GM18520 (cell line): ENCODE results near the gene PPME1.

Source experiments
- ATAC-seq: cut with Tn5 transposase; IDR thresholded peaks from one replicate; pipeline ENCODE4 v1.9.1; 2021; ENCODE audit not compliant: unreplicated experiment

Gene PPME1

DNA sequence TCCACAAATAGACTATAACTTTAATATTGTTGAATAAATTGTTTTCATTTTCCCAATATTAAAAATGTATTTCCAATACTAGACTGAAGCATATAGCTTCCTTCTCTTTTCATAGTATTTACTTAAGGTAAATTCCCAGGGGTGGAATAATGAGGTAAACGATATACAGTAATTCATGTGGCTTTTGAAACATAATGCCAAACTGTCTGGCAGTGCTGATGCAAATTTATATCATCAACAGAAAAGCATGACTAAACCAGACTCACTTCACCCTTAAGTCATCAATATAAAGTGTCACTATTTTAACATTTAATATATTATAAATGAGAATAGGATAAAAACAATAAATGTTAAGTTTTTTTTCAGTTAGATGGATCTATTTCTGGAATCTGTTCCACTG lies 13.9 kb upstream of the PPME1 start:
- ATAC-seq = no peak

DNA sequence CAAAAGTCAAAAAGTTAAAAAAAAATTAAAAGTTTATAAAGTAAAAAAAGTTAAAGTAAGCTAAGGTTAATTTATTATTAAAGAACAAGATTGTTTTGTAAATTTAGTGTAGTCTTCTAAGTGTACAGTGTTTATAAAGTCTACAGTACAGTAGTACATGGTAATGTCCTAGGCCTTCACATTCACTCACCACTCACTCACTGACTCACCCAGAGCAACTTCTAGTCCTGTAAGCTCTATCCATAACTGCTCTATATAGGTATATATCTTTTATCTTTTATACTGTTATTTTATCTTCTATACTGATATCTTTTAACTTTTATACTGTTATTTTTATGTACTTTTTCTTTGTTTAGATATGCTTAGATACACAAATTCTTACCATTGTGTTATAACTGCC lies 11.4 kb upstream of the PPME1 start:
- ATAC-seq = no peak

DNA sequence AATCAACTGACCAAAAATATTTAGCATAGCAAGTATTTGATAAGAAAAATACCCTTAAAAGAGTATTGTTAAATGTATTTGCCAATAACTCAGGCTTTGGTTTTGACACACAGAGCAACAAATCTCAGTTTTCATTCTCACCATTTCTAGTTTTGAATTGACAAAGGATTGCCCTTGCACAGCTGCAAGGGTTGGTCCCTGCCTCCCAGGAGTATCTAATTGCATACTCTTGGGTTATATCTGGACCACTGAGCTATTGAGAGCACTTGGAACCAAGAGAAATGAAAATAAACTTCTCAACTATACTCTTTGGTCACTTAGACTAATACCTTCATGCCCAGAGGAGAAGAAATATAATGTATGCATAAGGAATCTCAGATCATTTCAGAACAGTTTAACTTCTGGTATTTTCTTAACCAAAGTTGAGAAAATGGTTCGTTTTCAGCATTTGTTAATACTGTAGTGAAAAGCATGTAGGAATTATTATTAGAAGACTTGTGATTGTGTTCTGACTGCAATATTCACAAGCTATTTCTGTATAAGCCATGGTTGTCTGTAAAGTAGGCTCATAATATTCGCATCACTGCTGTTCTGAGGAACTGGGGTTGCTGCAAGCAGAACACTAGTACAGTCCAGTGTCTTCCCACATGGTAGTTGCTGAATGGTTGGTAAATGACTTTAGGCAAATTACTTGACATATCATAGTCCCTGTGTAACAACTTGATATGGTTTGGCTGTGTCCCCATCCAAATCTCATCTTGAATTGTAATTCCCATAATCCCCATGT lies 8.2 kb upstream of the PPME1 start:
- no peak for ATAC-seq

DNA sequence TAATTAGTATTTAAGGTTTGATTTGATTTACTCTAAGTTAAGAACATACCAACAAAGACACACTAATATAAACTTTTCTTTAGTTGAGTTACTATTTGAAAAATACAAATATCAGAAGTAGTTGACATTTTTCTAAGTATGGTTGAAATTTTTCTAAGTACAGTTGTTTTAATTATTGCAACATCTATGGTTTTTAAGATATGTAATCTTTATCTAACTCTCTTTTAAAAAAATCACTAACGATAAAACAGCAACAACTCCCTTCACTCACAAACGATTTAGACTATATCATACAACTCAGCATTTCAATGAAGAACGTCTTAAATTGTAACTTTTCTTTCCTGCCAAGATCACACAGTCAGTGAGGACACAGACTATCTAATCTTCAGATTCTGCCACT lies 2.3 kb upstream of the PPME1 start:
- no peak for ATAC-seq

DNA sequence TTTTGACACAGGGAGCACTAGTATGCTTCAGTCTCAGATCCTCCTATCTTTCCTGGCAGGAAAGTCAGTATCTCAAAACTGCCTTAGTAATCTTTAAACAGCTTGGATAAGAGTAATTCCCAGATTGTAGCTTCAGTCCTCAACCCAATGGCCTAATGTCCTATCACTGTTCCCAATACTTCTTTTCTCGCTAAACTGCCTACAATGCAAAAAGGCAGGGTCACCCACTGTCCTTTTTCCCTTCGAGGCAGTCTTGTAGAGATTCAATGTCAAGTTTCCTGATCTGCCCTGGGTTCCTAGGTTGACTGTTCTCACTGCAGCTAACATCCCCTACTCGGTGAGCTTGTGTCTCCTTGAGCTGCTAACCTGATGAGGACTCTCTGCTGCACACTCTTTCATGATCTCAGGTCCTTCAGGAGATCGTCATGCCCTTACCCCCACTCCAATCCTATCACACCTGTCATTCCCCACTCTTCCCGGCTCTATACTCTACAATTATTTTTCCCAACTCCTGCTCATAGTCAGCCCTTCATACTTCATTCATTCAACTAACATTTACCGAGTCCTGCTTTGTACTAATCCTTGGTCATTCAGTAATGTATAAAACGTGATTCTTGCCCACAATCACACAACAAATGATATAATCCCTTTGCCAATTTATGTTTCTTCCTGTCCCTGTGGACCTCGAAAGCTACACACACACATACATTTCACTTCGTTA lies 1.2 kb upstream of the PPME1 start:
- no peak for ATAC-seq

DNA sequence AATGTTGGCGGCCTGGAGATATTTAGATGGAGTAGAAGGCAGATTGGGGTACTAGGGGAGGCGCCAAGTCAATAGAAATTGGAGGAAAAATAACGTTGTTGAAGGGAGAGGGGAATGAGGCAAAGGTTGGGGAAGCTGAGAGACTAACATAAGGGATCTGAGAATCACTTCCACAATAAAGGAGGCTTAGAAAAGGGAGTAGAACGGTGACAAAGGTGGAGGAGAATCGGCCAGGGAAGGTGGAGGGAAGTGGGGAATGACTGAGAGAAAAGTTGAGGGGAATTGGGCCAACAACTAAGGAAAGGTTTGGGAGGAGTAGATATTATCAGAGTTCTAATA lies 510 bp downstream of the PPME1 start:
- no peak for ATAC-seq

DNA sequence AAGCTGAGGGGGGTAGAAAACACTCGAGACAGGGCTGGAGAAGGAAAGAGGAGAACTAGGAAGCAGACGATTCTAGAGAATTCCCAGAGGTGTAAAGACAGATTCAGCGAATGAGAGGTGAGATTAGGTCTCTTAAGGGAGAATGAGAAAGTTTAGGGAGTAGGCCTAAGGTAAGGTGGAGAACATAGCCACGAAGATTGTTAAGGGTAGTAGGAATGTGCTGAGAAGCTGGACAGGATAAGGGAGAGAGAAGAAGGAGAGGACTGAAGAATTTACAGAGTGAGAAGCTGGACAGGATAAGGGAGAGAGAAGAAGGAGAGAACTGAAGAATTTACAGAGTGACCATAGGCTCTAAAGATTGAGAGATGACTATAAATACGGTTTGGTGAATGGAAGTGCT lies 908 bp downstream of the PPME1 start:
- ATAC-seq = no peak

DNA sequence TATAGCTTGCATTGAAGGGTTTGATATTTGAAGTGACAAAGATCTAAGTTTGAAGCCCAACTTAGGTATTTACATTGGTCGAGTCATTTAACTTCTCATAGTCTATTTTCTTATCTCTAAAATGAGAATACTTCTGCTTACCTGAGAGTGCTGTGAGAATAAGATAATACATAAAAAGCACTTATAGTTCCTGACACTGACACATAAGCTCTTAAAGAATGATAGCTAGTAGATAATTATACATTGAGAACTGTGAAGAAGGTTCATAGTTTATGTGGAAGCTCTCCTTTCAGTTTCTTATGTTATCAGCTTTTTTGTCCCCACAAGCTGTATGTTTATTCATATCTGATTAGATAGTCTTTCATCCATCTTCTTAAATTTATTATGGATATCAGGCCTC lies 4.8 kb downstream of the PPME1 start:
- ATAC-seq = no peak

DNA sequence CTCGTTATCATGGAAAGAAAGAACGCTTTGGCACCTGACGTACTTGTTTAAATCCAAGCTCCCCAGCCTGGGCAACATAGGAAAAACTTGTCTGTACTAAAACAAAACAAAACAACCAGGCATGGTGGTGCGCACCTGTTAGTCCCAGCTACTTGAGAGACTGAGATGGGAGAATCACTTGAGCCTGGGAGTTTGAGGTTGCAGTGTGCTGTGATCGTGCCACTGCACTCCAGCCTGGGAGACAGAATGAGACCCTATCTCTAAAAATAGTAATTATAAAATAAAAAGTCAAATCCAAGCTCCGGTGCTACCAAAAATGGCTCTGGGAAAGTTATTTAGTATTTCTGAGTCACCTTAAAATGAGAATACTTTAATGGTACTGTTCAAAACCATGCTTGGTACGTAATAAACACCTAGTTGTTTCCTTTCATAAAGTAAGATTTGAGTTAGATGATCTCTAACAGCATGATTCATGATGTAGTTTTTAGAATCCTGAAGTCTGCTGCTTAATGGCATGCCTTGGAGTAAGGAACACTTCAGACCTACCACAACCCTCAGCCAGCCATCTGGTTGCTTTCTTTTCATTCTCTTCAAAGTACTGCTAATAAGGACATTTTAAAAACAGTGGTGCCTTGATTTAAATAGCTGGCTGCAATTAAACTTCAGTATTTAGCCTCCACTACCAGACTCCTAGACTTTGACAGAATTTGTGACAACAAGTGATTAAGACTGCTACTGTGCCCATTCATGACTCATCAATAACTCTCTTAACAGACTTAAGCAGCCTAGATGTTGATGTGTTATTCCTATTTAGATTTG lies 8.4 kb downstream of the PPME1 start:
- no peak for ATAC-seq

DNA sequence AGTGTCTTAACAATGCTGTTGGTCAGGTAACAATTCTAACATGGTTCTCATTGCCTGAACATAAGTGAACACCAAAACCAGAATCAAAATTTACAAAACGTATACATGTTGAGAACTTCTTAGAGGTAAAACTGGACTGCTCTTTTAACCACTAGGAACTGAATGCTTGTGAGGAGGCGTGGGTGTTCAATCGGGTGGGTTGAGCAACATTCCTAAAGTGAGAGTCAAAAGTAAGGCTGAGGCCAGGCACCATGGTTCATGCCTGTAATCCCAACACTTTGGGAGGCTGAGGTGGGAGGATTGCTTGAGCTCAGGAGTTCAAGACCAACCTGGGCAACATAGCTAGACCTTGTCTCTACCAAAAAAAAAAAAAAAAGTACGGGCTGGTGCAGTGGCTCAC lies 11.5 kb downstream of the PPME1 start:
- no peak for ATAC-seq

DNA sequence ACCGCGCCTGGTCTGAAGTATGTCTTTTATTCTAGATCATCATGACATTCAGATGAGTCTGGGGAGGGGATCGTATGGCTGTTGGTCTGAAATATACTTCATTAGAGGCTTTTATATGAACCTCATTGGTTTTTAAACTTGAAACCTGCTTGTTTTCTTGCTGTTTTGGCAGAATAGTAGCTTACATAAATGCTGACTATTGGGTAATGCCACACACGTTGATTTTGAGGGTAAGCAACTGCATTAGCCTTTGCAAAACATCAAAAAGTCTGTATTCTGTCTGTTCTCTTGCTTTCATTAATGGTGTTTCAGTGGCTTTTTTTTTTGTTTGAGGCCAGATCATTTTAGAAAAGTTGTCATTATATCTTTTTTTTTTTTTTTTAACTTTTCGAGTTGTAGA lies 14.2 kb downstream of the PPME1 start:
- ATAC-seq = no peak

DNA sequence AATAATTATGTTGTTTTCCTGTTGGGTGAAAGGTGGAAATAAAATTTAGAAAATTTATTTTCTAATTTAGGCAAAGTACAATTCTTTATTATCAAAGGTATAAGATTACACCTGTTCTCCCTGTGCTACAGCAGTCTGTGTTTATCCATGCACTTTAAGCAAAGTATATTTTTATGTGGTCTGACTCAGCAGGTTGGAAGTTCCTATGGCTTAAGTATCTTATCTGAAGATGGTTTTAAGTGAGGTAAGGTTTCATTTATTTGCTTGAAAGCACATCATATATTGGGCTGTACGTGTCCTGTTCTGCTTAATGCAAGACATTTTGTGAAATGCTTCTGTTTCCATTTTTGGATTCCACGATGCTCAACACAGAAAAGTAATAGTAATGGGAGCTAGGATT lies 14.6 kb downstream of the PPME1 start:
- no peak for ATAC-seq

DNA sequence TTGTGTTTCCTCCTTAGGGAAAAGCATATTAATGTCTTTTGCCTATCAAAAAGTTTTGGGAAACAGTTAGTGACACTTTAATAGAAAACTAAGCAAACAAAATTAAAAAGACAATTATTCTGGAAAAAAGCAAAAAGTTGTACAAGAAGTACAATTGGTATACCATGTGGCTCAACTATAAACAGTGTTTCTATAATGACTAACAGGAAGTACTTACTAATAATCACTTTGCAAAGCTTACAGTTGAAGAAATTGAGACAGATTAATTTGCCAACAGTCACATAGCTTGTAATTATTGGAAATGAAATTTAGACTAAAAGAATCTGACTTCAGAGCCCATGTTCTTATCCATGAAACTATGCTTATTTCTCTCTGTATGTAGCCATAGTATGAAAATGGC lies 24.7 kb downstream of the PPME1 start:
- no peak for ATAC-seq

DNA sequence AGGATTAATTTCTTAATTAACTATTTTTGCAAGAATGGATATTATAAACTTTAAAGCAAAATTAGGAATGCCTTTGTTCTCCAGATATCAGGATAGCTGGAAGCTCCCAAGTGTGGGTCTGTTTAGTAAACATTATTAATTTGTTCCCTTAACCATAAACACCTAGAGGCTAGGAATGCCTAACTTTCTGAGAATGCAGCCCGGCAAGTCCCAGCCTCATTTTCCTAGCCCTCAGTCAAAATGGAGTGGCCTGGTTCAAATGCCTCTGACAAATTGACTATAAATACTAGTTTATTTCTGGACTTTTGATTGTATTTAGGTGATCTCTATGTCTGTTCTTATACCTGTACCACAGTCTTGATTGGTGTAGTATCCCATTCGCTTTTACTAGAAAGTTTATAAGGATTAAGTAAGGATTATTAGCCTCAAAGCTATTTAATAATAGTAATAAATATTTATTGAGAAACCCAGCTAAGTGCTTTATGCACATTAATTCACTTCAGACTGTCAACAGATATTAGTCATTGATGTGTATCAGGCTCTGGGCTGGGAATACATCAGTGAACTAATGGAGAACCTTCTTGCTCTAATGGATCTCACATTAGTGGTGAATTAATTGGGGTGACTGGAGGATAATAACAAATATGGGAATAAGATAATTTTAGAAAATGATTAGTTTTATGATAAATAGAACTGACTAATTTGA lies 25.8 kb downstream of the PPME1 start:
- ATAC-seq = no peak

DNA sequence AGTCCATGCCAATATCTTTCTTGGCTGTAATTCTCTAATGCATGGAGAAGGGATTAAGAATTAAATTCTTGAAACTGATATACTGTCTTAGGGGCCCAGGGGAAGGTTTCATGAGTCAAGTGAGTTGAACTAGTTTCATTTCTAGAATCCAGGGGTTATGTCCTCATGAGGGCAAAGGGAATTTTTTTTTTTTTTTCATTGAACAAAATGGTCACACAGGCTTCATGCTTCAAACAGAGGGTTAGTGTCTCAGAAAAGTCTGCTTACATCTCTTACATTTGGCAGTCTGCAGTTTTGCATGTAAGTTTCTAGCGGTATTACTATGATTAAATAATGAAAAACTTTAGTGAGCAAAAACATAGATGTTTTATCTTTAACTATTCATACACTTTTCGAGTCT lies 32.9 kb downstream of the PPME1 start:
- ATAC-seq = no peak

DNA sequence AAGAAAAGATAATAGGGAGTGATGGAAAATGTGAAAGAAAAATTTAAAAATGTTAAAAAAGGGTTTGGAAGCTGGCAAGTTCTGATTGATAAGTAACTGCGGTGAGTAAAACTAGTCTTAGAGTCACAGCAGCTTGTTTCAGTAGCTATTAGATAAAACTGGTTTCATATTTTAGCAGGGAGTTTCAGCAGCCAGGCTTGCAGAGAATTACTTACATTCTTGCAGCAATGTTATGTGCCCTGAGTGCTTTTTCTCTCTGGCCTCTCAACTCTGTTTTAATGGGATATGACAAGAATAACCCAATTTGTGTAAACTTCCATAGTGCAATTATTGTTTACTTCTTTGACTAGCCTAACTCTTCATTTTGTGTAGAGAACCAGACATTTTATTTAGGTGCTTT lies 33.6 kb downstream of the PPME1 start:
- ATAC-seq = no peak

DNA sequence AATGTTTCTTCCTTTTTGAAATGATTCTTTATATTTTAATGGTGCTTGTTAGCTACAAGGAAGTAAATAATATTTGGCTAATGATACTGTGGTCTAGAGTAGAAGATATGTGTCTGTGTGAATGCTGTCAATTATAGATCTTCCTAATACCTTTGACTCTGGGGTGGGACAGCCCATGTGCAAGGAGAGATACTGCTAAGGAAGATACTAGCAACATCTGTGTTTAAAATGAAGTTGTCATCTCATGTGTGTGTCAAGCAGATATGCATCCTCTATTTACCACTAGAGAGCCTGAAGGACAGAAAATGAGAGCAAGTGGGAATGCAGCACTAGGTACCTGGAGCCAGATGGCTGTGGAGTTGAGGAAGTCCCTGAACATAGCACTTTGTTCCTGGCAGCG lies 34.1 kb downstream of the PPME1 start:
- ATAC-seq = no peak

DNA sequence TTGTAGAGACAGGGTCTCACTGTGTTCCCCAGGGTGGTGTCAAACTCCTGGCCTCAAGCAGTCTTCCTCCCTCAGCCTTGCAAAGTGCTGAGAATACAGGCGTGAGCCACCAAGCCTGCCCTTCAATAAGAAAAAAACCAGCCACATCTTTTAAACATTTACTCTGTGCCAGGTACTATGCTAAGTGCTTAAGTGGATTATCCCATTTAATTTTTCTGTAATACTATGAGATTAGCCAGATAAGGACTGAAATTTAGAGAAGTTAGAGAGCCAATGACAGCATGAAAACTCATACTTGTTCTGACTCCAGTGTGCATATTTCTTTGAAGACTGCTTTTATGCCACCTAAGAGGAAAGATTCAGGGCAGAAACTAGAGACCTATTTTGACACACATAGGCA lies 35.7 kb downstream of the PPME1 start:
- no peak for ATAC-seq

DNA sequence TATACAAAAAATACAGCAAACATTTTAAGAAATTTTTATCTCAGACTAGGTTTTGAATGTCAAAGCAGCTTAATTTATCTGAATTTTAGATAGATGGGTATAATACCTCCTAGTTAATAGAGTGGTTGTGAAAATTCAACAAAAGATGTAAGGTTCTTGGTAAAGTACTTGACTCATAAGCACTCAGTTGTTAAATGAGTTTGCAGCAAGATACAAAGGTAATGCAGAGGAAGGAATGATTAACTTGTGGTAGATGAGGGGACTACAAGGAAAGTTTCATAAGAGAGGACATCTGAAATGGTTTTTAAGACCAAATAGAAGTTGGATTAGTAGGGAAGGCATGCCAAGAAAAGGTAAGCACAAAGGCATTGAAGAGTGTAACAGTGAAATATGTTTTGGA lies 37.4 kb downstream of the PPME1 start:
- no peak for ATAC-seq

DNA sequence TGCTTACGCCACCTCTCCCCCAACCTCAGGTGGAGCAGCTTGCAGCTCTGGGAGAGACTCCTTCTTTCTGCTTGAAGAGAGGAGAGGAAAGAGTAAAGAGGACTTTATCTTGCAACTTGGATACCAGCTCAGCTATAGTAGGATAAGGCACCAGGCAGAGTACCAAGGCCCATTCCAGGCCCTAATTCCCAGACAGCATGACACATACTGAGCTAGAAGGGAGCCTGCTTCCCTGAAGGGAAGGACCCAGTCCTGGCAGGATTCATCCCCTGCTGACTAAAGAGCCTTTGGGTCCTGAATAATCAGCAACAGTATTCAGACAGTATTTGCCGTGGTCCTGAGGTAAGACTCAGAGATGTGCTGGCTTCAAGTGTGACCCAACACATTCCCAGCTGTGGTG lies 41.4 kb downstream of the PPME1 start:
- no peak for ATAC-seq

DNA sequence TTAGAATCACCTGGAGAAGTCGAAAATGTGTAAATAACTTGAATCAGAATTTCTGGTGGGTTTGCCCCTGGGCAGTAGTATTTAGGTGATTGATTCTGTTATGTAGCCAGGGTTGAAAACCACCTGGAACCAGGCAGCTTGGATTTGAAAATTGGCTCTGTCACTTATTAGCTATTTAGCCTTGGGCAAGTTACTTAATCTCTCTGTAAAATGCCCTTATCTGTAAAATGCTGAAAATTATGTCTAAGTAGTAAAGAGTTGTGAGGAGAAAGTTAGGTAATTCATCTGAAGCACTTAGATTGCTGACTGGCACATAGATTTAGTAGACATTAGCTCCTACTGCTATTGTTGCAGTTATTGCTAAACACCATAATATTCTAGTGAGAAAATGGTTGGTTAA lies 49.3 kb downstream of the PPME1 start:
- ATAC-seq = no peak
